IMR-90 (cell line): ENCODE measurements around the gene CUL4A. TPM values are rescaled to one million over a fixed set of nuclear protein-coding genes. Genes with fewer than 3 reads are reported as not detected.

Source experiments
- ATAC-seq: fragments of 200-7000 bp; cut with Tn5 transposase; 2 replicates; pipeline ENCODE4 v1.9.1; 2020; ENCODE audit warnings: low read depth, mild to moderate bottlenecking, moderate library complexity
- BruUV-seq: library from RNA; stranded (reverse); fragments of 400-500 nt; replicated peaks from 2 replicates; lab custom pipeline; 2021; lab: Mats Ljungman, UMichigan
- CTCF ChIA-PET: fragments of 300-600 bp; formaldehyde crosslinking; extraction: SDS; loops from one replicate; lab custom pipeline; 2021; ENCODE audit warnings: antibody characterized with exemption; lab: Yijun Ruan, JAX
- POLR2A ChIA-PET: fragments of 300-600 bp; sonication (Branson Sonifier 250); formaldehyde crosslinking; loops from one replicate; lab custom pipeline; 2022; ENCODE audit warnings: antibody characterized with exemption; ENCODE audit not compliant: unreplicated experiment; lab: Charles Lee
- DNase-seq: peaks from one replicate; pipeline ENCODE4 v3.0.0; 2013
- H2AFZ ChIP-seq: replicated peaks from 2 replicates; pipeline ENCODE3; 2013; ENCODE audit warnings: low read length, mild to moderate bottlenecking; ENCODE audit not compliant: poor library complexity
- H2AK5ac ChIP-seq: 2 replicates; pipeline ENCODE4 v1.6.1; 2013; ENCODE audit warnings: low read depth, low read length, inconsistent platforms
- H2AK9ac ChIP-seq: replicated peaks from 2 replicates; pipeline ENCODE3; 2013; ENCODE audit warnings: mild to moderate bottlenecking, low read depth, low read length, moderate library complexity; ENCODE audit not compliant: poor library complexity
- H2BK120ac ChIP-seq: 2 replicates; pipeline ENCODE4 v1.6.1; 2013; ENCODE audit warnings: low read depth, low read length, inconsistent platforms
- H2BK15ac ChIP-seq: 3 replicates; pipeline ENCODE4 v1.6.1; 2013; ENCODE audit warnings: low read depth, low read length, inconsistent platforms
- H2BK20ac ChIP-seq: 2 replicates; pipeline ENCODE4 v1.6.1; 2013; ENCODE audit warnings: low read depth, mild to moderate bottlenecking, inconsistent platforms, low read length, moderate library complexity
- H2BK5ac ChIP-seq: 2 replicates; pipeline ENCODE4 v1.6.1; 2013; ENCODE audit warnings: mild to moderate bottlenecking, low read depth, low read length, inconsistent platforms; ENCODE audit not compliant: poor library complexity, severe bottlenecking
- H3K14ac ChIP-seq: replicated peaks from 2 replicates; pipeline ENCODE4 v1.6.1; 2013; ENCODE audit warnings: low read depth, low read length, inconsistent platforms
- H3K18ac ChIP-seq: 2 replicates; pipeline ENCODE4 v1.6.1; 2013; ENCODE audit warnings: low read depth, low read length, control low read depth
- H3K23ac ChIP-seq: 2 replicates; pipeline ENCODE4 v1.6.1; 2013; ENCODE audit warnings: low read depth, low read length, inconsistent platforms
- H3K27ac ChIP-seq: 2 replicates; pipeline ENCODE4 v1.5.1; 2013; ENCODE audit warnings: mild to moderate bottlenecking, control low read depth, low read length; ENCODE audit not compliant: insufficient read depth
- H3K27me3 ChIP-seq: 2 replicates; pipeline ENCODE4 v1.6.1; 2013; ENCODE audit warnings: low read length; ENCODE audit not compliant: control insufficient read depth, insufficient read depth
- H3K36me3 ChIP-seq: 2 replicates; pipeline ENCODE4 v1.6.1; 2013; ENCODE audit warnings: low read length, mixed read lengths; ENCODE audit not compliant: control insufficient read depth, insufficient read depth
- H3K4ac ChIP-seq: 2 replicates; pipeline ENCODE4 v1.6.1; 2013; ENCODE audit warnings: low read depth, low read length, inconsistent platforms
- H3K4me1 ChIP-seq: 2 replicates; pipeline ENCODE4 v1.6.1; 2013; ENCODE audit warnings: low read length, mixed read lengths; ENCODE audit not compliant: control insufficient read depth, insufficient read depth
- H3K4me2 ChIP-seq: 2 replicates; pipeline ENCODE4 v1.6.1; 2013; ENCODE audit warnings: low read depth, mild to moderate bottlenecking, control low read depth, low read length, moderate library complexity
- H3K4me3 ChIP-seq: 2 replicates; pipeline ENCODE4 v1.5.1; 2013; ENCODE audit warnings: low read depth, mild to moderate bottlenecking, control low read depth, low read length, moderate library complexity; ENCODE audit not compliant: insufficient read depth
- H3K56ac ChIP-seq: 2 replicates; pipeline ENCODE4 v1.6.1; 2013; ENCODE audit warnings: low read length, inconsistent platforms; ENCODE audit not compliant: insufficient read depth; ENCODE audit errors: extremely low read depth
- H3K79me1 ChIP-seq, 2 experiments: 2 replicates each; pipeline ENCODE4 v1.6.1; 2013; ENCODE audit warnings: low read length in 2 of 2, inconsistent platforms in 1 of 2, low read depth in 1 of 2
- H3K9ac ChIP-seq: 2 replicates; pipeline ENCODE4 v1.6.1; 2013; ENCODE audit warnings: low read depth, low read length, control low read depth
- H3K9me1 ChIP-seq: 2 replicates; pipeline ENCODE4 v1.6.1; 2013; ENCODE audit warnings: low read length, inconsistent platforms; ENCODE audit not compliant: insufficient read depth
- H3K9me3 ChIP-seq: 2 replicates; pipeline ENCODE4 v1.6.1; 2013; ENCODE audit warnings: low read length; ENCODE audit not compliant: control insufficient read depth, insufficient read depth
- H4K20me1 ChIP-seq: 2 replicates; pipeline ENCODE4 v1.6.1; 2013; ENCODE audit warnings: low read length, inconsistent platforms; ENCODE audit not compliant: insufficient read depth
- H4K5ac ChIP-seq: 2 replicates; pipeline ENCODE4 v1.6.1; 2013; ENCODE audit warnings: mild to moderate bottlenecking, low read depth, low read length, control low read depth
- H4K8ac ChIP-seq, 2 experiments: 2 replicates each; pipeline ENCODE4 v1.6.1; 2013; ENCODE audit warnings: low read depth in 2 of 2, low read length in 2 of 2, control low read depth in 1 of 2, inconsistent platforms in 1 of 2
- H4K91ac ChIP-seq: 2 replicates; pipeline ENCODE4 v1.6.1; 2013; ENCODE audit warnings: low read depth, low read length, inconsistent platforms; ENCODE audit not compliant: insufficient read depth
- CEBPB ChIP-seq: IDR thresholded peaks from 2 replicates; pipeline ENCODE4 v1.6.1; 2012; ENCODE audit warnings: low read depth, low read length, improper control_type of control experiment
- CTCF ChIP-seq: conservative IDR thresholded peaks from 2 replicates; pipeline ENCODE4 v1.5.1; 2012; ENCODE audit warnings: mild to moderate bottlenecking, low read depth, low read length, improper control_type of control experiment
- ELK1 ChIP-seq: fragments of 150-350 bp; IDR thresholded peaks from 2 replicates; pipeline ENCODE4 v1.6.1; 2016; ENCODE audit warnings: low read depth, mild to moderate bottlenecking, low read length, moderate library complexity, borderline replicate concordance
- MAFK ChIP-seq: IDR thresholded peaks from 2 replicates; pipeline ENCODE4 v1.6.1; 2012; ENCODE audit warnings: low read depth, low read length, improper control_type of control experiment
- MXI1 ChIP-seq: IDR thresholded peaks from 2 replicates; pipeline ENCODE4 v1.6.1; 2012; ENCODE audit warnings: low read depth, mild to moderate bottlenecking, low read length, moderate library complexity, borderline replicate concordance
- POLR2A ChIP-seq: IDR thresholded peaks from 2 replicates; pipeline ENCODE4 v1.6.1; 2012; ENCODE audit warnings: mild to moderate bottlenecking, low read depth, low read length
- RFX5 ChIP-seq: IDR thresholded peaks from 2 replicates; pipeline ENCODE4 v1.8.0; 2012; ENCODE audit warnings: low read depth, mild to moderate bottlenecking, low read length, moderate library complexity
- WGBS, 2 experiments: methylation state at CpG; one replicate each; pipeline versions ENCODE4 v1.1.5 to v1.1.7; 2013; ENCODE audit warnings: missing lambda C conversion rate in 2 of 2; ENCODE audit not compliant: insufficient read length in 1 of 2; ENCODE audit errors: extremely low coverage in 2 of 2; 5-methylcytosine and 5-hydroxymethylcytosine counted together
- dilution Hi-C: fragments of 300-500 bp; cut with HindIII; formaldehyde crosslinking; loops from one replicate; pipeline ENCODE4 v1.14.3; 2018; ENCODE audit warnings: low sequenced_read_pairs; ENCODE audit not compliant: unreplicated experiment
- in situ Hi-C: fragments of 300-500 bp; cut with MboI; formaldehyde crosslinking; loops from 3 replicates; pipeline ENCODE4 v1.14.3; 2019; ENCODE audit warnings: low sequenced_read_pairs, inconsistent platforms, mixed read lengths
- intact Hi-C: fragments of 100-400 bp; cut with micrococcal nuclease; formaldehyde crosslinking; loops from 2 replicates; pipeline ENCODE4 v1.10.0; 2022
- polyA plus RNA-seq, 3 experiments: library from polyadenylated mRNA; depleted of rRNA; stranded (reverse); fragments of >200 nt; gene quantifications; 2 replicates each; pipeline ENCODE4 v1.2.3, GENCODE V29; 2012; ENCODE audit warnings: low replicate concordance in 1 of 3
- total RNA-seq: library from RNA; depleted of rRNA; stranded (reverse); fragments of >200 nt; gene quantifications from 2 replicates; pipeline ENCODE4 v1.2.3, GENCODE V29; 2012

Gene CUL4A
- total and polyA plus RNA-seq, 2 of the 4 experiments (the other 2 are of a cell fraction) = 86.0 to 146 TPM

DNA sequence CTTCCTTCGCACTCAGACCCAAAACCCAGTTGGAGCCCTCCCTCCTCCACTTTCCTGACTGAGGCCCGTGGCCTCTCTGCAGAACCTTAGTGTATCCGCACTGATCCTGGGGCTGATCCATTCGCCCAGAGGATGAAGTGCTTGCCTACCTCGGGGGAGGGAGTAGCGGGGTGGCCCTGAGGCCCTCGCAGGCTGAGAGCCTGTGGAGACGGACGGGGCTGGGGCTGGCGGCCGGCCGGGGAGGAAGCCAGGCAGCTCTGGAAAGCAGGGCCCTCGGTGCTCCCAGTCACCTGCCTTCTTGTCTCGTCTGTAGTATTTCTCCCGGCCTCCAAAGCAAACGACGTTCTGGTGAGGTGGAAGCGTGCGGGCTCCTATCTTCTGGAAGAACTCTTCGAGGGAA lies 49.7 kb upstream of the CUL4A start:
- no peak overlapping the region for H3K14ac ChIP-seq
- intact Hi-C loops = no loop called here
- in situ Hi-C loops = no loop called here

More for the DNA sequence above, 49.7 kb upstream of the CUL4A start:
- WGBS, 2 experiments = 90% methylated on average over 7 of the region's 20 CpGs; no CpG with 5 or more reads in 1 of the 2 experiments
- Histone ChIP-seq H2BK20ac (no peak overlapping the region), H4K20me1 (no peaks in the 10 kb centered on the region), H2AK9ac (no peak overlapping the region), H3K18ac (no peak overlapping the region), H3K27ac (no peak overlapping the region), H2BK5ac (no peak overlapping the region), H2BK120ac (no peak overlapping the region), H3K9me3 (no peaks in the 10 kb centered on the region), H4K5ac (no peak overlapping the region), H3K56ac (no peak overlapping the region), H4K8ac (no peak overlapping the region), H3K4me1 (no peaks in the 10 kb centered on the region; the same call in 1 of the 2 replicates), H3K4ac (no peak overlapping the region), H2BK15ac (no peak overlapping the region), H2AFZ (no peak overlapping the region), H3K23ac (no peak overlapping the region), H2AK5ac (no peak overlapping the region), H3K4me3 (no peak overlapping the region), H3K27me3 (no peaks in the 10 kb centered on the region), H3K79me1 (no peaks in the 10 kb centered on the region), H3K36me3 (no peaks in the 10 kb centered on the region), H3K9me1 (peaks cover under 1% of the 10 kb centered on the region; the same call in 1 of the 2 replicates), H3K9ac (no peak overlapping the region), H3K4me2 (no peak overlapping the region), H4K91ac (no peak overlapping the region)
- dilution Hi-C loops = no loop called here
- no TSS peak for BruUV-seq
- ATAC-seq (no peak), DNase-seq (no peak)
- TF ChIP-seq RFX5 (no peak), MAFK (no peak), MXI1 (no peak), ELK1 (no peak), CTCF (no peak), POLR2A (no peak), CEBPB (no peak)
- ChIA-PET CTCF (no interaction called here), POLR2A (no interaction called here)
